ENCODE results near the gene IFNG-AS1. TPM values are rescaled to one million over a fixed set of nuclear protein-coding genes. Genes with fewer than 3 reads are reported as not detected.

Gene IFNG-AS1
- total RNA-seq, 2 experiments from 2014 or later = 0.21 TPM; not detected in 1

Other genes starting within 250 kb of the IFNG-AS1 start
- gene IFNG, start 170.3 kb downstream of the IFNG-AS1 start, total RNA-seq = 1 to 10 TPM; 3.1 to 5.0 TPM
- under 1 TPM in 1 of 2 experiments, not detected in 1; 0.23 TPM for gene IL26, start 236.4 kb downstream of the IFNG-AS1 start, total RNA-seq